Ovary (tissue), 3 donors: Measurements from ENCODE around the gene ORC1.

Experiments
- CTCF ChIP-seq, 3 donors: fragments of 450-650 bp in 2 of 3; fragments of 200-600 bp in 1 of 3; IDR thresholded peaks; one replicate each; pipeline versions ENCODE4 v1.5.1 to v1.8.0; 2016 to 2022; ENCODE audit warnings: antibody characterized with exemption in 3 of 3, mild to moderate bottlenecking in 1 of 3
- EP300 ChIP-seq: sonication (generic); formaldehyde crosslinking; IDR thresholded peaks from one replicate; pipeline ENCODE4 v1.6.1; 2017; ENCODE audit warnings: antibody characterized with exemption
- POLR2A ChIP-seq: fragments of 450-650 bp; IDR thresholded peaks from one replicate; pipeline ENCODE4 v1.6.1; 2017; ENCODE audit warnings: antibody characterized with exemption, mild to moderate bottlenecking, moderate library complexity
- donor health status: DM: no; HTN: no; CAD: no.

GRCh38 chr1:52325786-52326185 lies 78.4 kb downstream of the ORC1 start:
- TF ChIP-seq EP300 (no peak), CTCF (IDR thresholded peaks at IDR 0.05) (no peak), POLR2A (no peak)
